Measurements from ENCODE around the gene ZSCAN2.

Gene ZSCAN2

DNA sequence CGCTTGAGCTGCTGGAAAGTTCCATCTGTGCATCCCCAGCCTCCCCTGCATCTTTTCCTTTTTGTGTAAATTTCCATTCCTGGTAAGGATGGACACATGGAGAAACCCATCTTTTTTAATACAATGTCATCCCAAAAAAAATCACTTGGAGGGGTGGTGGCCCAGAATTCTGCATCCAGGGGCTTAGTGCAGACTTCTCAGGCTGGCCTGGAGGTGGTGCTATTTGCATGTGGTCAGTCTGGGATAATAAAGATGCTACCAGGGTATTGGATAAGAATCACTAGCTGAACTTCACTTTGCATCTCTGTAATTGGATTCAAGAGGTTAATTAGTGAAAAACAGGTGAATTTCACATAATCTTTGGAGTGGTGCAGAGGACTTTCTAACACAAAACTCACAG lies 1.8 kb upstream of the ZSCAN2 start:
- DNase-seq (ENCODE audit: low spot score) = peak; percentile 75

DNA sequence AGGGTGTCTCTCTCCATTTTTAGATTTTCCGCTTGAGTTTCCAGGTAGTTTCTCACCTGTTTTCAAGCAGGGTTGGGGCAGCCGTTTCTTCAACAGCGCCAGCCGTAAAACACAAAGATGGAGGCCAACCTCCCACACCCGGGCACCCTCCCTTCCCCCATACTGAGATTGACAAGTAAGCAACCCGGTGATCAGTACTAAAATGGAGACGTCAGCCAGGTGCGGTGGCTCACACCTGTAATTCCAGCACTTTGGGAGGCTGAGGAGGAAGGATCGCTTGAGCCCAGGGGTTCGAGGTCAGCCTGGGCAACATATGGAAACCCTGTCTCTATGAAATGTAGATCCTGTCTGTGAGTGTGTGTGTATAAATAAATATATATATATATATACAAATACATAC lies 903 bp upstream of the ZSCAN2 start:
- no peak for DNase-seq (ENCODE audit: low spot score)

DNA sequence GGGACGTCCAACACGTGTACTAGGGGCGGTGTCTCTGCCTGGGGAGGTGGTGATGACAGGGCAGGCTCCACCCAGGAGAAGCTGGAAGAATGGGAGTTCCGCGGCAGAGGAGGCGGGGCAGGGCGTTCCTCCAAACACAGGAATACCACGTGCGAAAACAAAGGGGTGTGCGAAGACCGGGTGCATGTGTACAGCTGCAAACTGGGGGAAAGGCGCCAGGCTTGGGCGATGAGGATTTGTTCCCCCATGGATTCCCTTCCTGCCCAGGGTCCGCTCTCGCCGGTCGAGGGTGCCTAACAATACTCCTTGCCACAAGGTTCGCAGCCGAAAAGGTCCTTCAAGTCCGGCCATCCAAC lies 500 bp upstream of the ZSCAN2 start:
- no peak for DNase-seq (ENCODE audit: low spot score)

DNA sequence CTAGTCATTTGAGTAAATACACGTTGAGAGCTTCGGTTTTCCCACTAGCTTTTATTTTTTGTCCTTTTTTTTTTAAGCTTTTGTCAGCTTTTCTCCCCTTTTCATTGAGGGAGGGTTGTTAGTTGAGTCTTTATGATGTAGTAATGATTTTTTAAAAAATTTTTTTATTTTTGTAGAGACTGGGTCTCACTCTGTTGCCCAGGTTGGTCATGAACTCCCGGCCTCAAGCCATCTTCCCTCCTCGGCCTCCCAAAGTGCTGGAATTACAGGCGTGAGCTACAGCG lies 688 bp downstream of the ZSCAN2 start:
- no peak for DNase-seq (ENCODE audit: low spot score)

DNA sequence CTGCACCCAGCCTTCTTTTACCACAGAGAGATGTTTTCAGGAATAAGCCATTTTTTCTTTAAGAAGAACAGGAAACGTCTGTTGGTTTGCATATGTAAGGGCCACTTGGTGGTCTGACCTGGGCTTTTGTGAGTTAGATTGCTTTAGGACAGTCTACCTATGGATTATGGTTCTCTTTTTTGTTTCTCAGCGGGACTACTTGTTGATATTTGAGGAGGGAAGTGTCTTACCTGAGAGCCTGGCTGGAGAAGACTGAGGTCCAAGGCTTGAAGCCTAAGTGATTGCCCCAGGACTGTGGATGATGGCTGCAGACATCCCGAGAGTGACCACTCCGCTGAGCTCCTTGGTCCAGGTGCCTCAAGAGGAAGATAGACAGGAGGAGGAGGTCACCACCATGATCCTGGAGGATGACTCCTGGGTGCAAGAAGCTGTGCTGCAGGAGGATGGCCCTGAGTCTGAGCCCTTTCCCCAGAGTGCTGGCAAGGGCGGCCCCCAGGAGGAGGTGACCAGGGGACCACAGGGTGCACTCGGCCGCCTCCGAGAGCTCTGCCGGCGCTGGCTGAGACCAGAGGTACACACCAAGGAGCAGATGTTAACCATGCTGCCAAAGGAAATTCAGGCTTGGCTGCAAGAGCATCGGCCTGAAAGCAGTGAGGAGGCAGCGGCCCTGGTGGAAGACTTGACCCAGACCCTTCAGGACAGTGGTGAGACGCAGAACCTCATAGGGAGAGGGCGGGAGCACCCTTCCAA lies 3.0 kb downstream of the ZSCAN2 start:
- no peak for DNase-seq (ENCODE audit: low spot score)

DNA sequence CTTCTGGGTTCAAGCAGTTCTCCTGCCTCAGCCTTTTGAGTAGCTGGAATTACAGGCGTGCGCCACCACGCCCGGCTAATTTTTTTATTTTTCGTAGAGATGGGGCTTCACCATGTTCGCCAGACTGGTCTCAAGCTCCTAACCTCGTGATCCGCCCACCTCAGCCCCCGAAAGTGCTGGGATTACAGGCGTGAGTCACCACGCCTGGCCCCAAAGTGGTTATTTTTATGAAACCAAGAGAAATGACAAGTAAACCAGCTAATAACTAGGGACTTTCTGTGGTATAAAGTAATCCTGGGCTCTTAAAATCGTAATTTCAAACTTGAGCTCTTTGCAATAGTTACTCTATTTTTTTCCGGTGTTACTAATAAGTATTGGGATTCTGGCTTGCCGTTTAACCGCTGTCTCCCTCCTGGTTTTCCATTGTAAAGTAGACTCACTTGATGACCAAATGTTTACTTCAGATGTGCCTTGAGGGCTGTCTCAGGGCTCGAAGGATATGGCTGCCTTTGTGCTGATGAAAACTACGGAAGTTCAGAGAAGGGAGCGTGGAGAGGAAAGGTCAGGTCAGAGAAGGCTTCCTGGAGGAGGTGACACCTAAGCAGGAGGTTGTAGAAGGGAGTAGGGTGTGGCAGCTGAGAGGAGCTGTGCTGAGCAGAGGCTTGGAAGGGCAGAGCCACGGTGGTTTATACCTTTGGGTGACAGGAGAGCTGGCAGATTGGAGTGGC lies 4.2 kb downstream of the ZSCAN2 start:
- DNase-seq (ENCODE audit: low spot score) = no peak

DNA sequence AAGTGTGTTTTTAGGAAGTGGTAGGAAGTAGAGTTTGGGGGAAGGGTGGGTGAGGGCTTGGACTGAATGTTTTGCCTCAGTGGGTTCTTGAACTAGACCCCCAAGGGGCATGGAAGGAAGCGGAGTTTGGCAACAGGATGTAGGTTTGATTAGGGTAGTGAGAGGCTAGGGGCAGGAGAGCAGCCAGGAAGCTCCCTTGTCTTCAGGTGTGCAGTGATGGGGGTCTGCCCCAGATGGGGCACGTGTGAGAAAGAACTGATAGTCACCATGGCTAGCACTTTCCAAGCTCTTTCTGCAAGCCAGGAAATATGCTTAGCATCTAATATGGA lies 4.7 kb downstream of the ZSCAN2 start:
- DNase-seq (ENCODE audit: low spot score) = no peak

DNA sequence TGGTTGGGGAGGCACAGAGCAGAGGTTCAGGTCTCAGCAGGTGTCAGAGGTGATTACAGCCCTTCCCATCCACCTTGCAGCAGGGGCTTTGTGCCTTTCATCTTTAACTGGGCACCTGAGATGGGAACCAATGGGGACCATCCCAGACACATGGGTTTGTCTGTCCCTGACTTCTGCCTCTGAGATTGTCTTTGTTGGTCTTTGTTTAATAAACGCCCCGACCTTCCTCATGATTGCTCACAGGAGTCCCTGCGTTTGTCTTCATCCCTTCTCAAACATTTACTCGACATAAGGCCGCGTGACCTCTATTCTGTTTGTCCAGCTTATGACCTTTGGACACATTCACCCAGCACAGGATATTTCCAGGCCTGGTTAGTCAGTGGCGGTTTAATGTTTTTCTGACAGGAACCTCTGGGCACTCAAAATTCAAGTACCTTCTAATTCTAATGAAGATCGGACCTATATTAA lies 5.9 kb downstream of the ZSCAN2 start:
- DNase-seq (ENCODE audit: low spot score) = no peak

DNA sequence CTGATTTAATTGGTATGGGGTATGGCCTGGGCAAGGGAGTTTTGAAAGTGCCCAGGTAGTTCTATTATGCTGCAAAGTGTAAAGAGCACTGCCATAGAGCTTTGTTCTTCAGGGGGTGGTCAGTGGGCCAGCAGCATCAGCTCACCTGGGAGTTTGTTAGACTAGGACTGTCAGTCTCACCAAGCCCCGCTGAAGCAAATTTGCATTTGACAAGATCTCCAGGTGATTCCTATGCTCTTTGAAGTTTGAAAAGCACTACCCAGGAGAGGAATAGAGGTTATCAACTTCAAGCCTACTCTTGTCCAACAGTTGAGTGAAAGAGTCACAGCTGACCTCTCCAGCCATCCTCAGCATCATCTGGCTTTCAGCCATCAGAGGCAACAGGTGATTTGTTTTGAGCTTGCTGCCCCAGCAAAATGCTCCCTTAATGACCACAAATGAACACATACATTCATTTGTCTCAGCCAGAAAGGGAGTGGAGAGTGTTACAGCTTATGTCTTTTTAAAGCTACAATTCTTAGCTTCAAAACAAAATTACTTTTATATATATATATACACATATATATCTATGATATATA lies 8.0 kb downstream of the ZSCAN2 start:
- no peak for DNase-seq (ENCODE audit: low spot score)

DNA sequence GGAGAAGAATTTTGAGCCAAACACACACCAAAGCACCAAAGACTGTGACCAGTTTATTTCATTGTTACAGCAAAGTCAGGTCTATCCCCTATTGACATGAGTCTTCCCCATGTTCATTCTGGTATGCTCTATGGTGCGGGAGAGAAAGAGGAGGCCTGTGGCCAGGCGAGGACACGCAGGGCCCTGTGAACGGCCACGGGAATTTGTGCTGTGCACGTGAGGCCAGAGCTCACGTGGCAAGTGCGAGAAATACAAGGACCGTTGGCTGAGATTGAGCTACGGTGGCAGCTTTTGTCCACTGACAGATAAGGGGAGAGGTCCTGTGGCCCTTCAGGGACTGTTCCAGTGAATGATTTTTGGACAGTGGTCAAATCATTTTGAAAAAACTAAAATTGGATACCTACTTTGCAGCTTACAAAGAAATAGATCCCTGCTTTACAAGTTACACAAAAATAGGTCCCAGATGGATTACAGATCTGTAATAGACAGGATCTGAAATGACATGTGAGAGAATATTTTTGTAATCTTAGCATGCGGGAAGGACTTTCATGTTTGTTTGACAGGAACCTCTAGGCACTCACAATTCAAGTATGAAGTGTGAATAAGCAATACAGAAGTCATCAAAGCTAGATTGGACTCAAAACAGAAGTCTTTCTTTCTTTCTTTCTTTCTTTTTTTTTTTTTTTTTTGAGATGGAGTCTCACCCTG lies 9.2 kb downstream of the ZSCAN2 start:
- no peak for DNase-seq (ENCODE audit: low spot score)

DNA sequence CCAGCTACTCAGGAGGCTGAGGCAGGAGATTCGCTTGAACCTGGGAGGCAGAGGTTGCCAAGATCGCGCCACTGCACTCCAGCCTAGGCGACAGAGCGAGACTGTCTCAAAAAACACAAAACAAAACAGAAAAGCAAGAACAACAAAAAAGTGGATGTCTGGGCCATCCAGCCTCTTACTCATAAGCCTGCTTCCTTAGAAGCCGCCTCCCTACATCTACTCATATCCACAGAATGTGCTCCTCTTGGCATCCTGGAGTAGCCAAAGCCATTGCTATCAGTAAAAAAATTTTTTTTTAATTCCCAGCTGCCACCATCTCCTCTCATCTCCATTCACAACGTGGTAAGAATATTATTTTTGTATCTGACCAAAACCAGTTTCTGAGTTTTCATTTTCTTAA lies 10.8 kb downstream of the ZSCAN2 start:
- no peak for DNase-seq (ENCODE audit: low spot score)

DNA sequence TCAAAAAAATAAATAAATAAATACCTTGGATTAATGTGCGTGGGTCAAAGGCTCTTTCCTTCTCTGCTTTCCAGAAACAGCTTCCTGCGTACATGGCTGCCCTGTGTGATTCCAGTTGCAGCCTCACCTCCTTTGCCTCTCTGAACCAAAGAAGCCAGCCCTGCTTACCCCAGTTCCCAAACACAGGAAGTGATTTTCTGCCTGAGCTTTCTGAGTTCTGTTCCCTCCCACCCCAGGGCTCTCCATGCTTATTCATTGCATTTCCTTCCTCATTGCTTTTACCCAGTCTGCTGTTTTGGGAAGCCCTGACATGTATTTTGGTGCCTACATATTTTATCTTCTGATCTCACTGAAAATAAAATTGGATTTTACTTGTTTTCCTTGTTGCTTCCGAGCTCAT lies 15.4 kb downstream of the ZSCAN2 start:
- DNase-seq (ENCODE audit: low spot score) = no peak

DNA sequence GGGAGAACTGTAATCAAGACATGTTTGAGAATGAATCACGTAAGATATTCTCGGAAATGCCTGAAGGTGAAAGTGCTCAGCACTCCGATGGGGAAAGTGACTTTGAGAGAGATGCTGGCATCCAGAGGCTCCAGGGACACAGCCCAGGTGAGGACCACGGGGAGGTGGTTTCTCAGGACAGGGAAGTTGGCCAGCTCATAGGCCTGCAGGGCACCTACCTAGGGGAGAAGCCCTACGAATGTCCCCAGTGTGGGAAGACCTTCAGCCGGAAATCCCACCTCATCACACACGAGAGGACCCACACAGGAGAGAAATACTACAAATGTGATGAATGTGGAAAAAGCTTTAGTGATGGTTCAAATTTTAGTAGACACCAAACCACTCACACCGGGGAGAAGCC lies 19.8 kb downstream of the ZSCAN2 start:
- no peak for DNase-seq (ENCODE audit: low spot score)

DNA sequence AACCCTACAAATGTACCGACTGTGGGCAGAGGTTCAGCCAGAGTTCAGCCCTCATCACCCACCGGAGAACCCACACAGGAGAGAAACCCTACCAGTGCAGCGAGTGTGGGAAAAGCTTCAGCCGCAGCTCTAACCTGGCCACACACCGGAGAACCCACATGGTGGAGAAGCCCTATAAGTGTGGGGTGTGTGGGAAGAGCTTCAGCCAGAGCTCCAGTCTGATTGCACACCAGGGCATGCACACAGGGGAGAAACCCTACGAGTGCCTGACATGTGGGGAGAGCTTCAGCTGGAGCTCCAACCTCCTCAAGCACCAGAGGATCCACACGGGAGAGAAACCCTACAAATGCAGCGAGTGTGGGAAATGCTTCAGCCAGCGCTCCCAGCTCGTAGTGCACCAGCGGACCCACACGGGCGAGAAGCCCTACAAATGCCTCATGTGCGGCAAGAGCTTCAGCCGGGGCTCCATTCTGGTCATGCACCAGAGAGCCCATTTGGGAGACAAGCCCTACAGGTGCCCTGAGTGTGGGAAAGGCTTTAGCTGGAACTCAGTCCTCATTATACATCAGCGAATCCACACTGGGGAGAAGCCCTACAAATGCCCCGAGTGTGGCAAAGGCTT lies 20.7 kb downstream of the ZSCAN2 start:
- no peak for DNase-seq (ENCODE audit: low spot score)

DNA sequence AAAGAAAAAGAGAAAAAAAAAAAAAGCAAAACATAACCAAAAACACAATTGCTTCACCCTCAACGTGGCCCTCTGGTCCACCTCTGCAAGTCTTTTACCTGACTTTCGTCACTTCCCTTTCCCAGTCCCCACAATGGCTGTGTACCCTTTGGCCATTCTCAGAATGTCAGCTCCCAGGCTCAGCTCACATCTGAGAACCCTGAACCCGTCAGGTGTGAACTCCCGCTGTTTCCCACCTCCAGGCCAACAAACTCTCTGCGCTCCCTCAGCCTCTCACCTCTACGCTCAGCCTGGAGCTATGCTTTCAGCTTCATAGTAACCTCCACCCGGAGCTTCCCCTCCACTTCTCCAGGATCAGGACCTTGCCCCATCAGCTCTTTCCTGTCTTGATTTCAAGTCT lies 23.6 kb downstream of the ZSCAN2 start:
- no peak for DNase-seq (ENCODE audit: low spot score)

DNA sequence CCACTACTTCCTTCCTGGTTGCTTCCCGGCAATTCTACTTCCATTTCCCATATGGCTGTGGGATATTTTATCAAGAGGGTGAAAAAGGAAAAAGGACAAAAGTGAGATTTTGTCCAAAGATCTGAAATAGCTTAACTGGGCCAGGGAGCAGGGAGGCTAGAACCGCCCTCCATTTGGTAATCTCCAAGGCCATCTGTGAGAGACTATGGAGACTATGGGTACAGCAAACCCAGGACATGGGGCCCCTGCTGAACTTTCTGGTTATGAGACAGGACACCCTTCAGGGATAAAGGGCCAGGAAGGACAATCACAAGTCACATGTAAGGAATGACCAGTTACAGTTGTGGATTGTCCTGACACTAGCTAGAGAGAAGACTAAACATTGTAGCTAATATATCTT lies 24.3 kb downstream of the ZSCAN2 start:
- DNase-seq (ENCODE audit: low spot score) = no peak

DNA sequence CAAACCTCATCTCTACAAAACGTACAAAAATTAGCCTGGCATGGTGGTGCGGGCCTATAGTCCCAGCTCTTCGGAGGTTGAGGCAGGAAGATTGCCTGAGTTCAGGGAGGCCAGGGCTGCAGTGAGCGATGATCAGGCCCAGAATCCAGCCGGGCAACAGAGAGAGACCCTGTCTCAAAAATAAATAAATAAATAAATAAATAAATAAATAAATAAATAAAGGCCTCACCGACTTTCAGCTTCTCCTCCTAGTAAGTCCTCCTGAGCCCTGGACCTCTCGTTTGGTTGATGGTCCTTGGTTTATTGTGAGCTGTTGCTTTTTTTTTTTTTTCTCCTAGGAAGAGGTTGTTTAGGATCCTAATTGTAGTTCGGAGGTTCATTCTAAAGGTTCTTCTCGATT lies 28.2 kb downstream of the ZSCAN2 start:
- DNase-seq (ENCODE audit: low spot score) = no peak

DNA sequence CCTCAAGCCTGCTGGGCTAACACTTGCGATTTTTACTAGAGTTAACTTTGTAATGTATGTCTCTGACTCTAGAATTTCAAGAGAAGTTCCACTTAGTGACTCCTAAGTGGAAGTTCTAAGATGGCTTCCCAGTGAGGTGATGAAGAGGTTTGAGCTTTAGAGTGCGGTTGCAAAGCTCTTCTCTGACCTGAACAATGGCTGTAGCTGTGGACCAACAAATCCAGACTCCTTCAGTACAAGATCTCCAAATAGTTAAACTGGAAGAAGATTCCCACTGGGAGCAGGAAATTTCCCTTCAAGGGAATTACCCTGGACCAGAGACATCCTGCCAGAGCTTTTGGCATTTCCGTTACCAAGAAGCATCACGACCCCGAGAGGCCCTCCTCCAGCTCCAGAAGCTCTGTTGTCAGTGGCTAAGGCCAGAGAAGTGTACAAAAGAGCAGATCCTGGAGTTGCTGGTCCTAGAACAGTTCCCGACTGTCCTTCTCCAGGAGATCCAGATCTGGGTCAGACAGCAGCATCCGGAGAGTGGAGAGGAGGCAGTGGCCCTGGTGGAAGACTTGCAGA lies 31.0 kb downstream of the ZSCAN2 start:
- DNase-seq (ENCODE audit: low spot score) = no peak

DNA sequence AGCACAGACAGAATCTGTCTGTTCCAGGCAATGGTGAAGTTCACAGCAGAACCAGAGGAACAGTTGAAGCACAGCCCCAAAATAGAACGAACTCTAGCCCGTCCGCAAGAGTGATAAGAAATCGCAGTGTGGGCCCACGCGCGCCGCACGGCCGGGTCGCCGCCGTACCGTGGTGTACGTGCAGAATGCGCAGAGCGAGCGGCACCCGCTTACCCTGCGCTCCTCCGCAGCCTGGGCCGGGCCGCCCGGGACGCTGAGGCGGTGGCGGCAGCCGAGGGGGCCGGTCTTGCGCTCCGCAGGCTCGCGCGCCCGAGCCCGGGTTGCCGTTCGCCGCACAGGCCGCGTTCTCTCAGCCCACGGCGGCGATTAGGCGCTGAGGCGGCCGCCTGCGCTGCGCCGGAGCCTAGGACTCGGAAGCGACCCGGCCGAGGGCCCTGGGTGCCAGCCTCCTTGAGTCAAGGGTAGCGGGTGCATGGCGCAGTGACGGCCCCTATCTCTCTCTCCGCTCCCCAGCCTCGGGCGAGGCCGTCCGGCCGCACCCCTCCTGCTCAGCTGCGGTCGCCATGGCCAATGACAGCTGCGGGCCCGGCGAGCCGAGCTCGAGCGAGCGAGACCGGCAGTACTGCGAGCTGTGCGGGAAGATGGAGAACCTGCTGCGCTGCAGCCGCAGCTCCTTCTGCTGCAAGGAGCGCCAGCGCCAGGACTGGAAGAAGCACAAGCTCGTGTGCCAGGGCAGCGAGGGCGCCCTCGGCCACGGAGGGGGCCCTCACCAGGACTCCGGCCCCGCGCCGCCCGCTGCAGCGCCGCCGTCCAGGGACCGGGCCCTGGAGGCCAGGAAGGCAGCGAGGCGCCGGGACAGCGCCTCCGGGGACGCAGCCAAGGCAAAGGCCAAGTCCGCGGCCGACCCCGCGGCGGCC lies 32.8 kb downstream of the ZSCAN2 start:
- DNase-seq (ENCODE audit: low spot score) = peak; percentile 48

DNA sequence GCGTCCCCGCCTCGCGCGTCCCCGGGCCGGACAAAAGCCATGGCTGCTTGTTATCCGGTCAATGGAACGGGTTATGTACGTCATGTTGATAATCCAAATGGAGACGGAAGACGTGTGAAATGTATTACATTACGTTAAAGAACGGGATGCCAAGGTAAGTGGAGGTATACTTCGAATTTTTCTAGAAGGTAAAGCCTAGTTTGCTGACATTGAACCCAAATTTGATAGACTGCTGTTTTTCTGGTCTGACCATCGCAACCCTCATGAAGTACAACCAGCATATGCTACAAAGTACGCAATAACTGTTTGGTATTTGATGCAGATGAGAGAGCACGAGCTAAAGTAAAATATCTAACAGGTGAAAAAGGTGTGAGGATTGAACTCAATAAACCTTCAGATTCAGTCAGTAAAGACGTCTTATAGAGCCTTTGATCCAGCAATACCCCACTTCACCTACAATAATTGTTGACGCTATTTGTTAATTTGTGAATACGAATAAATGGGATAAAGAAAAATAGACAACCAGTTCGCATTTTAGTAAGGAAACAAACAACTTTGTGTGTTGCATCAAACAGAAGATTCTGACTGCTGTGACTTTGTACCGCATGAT lies 33.5 kb downstream of the ZSCAN2 start:
- DNase-seq (ENCODE audit: low spot score) = peak; percentile 49

DNA sequence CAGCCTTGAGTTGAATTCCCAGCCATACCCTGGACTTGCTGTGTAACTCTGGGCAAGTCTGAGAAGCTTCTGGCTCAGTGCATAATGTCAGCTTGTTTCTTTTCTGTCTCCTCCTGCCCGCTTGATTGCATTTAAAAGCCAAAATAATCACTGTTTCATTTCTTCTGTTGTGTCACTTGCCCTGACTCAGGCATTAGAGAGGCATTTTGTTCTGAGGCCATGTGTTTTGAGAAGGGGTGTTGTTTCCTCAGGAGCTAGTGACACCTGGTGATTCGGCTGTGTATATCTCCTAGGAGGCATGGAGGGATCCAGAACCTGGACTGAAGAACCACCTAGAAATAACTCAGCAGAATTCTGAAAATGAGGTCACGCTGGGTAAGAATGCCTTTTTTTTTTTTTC lies 37.3 kb downstream of the ZSCAN2 start:
- peak; percentile 44 for DNase-seq (ENCODE audit: low spot score)

Measured in pons (tissue), 1 donor.